ENCODE measurements around the gene ZMIZ1. TPM values are rescaled to one million over a fixed set of nuclear protein-coding genes. Genes with fewer than 3 reads are reported as not detected.

The ZMIZ1 gene
- total RNA-seq, 2 donors from 2014 or later: 32.9 to 82.6 TPM

DNA sequence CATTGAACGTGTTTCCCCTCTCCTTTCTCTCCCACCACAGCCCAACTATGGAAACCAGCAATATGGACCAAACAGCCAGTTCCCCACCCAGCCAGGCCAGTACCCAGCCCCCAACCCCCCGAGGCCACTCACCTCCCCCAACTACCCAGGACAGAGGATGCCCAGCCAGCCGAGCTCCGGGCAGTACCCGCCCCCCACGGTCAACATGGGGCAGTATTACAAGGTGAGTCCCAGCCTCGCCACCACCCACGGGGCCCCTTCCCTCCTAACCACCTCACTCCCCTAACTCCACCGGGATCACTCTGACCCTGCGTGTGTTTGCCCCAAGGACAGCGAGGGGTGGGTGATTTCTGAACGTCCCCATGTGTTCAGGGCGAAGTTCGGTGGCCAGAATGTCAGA lies 227.7 kb downstream of the ZMIZ1 start:
- peaks cover 82% of the 10 kb centered on the region for H3K36me3 Mint-ChIP-seq (ENCODE audit: low read depth)
- no peak for ATAC-seq (replicated peaks)
- peaks cover 12% of the 10 kb centered on the region for H3K4me1 Mint-ChIP-seq
- peak overlapping the region; percentile 11 for H3K27ac Mint-ChIP-seq
- H3K9me3 Mint-ChIP-seq: no peaks in the 10 kb centered on the region
- H3K4me3 Mint-ChIP-seq: no peak overlapping the region
- H3K27me3 Mint-ChIP-seq: no peaks in the 10 kb centered on the region

DNA sequence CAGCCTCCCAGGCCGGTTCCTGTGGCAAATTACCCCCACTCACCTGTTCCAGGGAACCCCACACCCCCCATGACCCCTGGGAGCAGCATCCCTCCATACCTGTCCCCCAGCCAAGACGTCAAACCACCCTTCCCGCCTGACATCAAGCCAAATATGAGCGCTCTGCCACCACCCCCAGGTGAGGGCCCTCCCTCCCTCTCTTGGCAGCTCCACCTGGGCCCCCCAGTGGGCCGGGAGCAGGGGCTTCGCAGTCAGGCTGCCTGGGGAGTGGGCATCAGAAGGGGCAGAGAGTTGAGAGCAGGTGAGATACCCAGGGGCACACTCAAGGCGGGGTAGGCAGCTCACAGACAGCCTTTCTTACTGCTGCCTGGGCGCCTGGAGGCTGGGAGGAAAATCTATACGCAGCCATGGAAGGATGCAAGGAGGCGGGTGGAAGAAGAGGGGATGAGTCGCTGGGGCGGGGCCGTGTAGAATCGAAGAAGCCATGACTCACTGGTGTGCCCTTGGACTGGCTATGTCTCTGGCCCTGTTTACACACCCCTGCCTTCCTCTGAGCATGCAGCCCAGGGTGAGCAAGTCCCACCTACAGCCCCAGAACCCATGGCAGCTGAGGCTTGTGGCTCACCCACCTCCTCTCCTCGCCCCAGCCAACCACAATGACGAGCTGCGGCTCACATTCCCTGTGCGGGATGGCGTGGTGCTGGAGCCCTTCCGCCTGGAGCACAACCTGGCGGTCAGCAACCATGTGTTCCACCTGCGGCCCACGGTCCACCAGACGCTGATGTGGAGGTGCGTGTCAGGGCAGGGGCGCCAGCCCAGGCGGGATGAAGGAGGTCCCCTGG lies 229.9 kb downstream of the ZMIZ1 start:
- no peaks in the 10 kb centered on the region for H3K9me3 Mint-ChIP-seq
- H3K4me3 Mint-ChIP-seq: no peak overlapping the region
- ATAC-seq (replicated peaks): peak; percentile 95

DNA sequence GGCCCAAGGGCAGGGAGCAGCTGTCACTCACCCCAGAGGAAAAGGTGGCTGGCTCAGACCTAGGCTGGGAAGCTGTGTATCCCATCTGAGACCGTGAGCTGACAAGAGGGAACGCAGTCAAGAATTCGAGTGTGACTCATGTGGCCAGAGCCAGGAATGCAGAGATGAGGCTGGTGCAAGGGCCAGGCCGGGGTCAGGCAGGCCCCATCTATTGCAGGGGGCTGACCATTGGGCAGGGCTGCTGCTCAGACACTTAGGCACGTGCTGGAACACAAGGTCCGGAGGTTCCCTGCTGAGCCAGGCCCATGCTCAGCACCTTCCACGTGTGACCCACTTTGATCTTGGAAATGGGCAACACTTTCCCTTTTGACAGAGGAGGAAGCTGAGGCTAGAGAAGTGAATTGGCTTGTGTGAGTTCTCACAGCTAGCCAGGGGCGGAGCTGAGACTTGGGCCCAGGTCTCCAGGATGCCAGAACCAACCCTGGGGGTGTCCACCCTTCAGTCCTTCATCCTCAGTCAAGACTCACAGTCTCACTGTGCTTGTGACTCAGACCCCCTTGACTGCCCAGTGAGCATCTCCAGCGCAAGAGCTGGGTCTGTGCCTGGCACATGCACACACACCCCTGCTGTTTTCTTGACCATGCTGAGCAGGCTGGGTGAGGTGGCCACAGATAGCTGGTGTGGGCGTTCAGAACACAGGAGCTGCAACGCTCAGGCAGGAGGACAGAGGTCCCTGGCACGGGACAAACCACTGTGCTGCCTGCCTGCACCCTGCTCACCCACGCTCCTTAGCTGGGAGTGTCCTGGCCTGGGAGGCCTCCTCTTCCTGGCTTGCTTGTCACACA lies 230.9 kb downstream of the ZMIZ1 start:
- H3K9me3 Mint-ChIP-seq: no peaks in the 10 kb centered on the region
- peak overlapping the region; percentile 50 for H3K27ac Mint-ChIP-seq
- no peak for ATAC-seq (replicated peaks)
- no peak overlapping the region for H3K4me3 Mint-ChIP-seq
- peaks cover 95% of the 10 kb centered on the region for H3K36me3 Mint-ChIP-seq (ENCODE audit: low read depth)
- H3K4me1 Mint-ChIP-seq: peaks cover 7% of the 10 kb centered on the region
- H3K27me3 Mint-ChIP-seq: no peaks in the 10 kb centered on the region

More for the DNA sequence above, 229.9 kb downstream of the ZMIZ1 start:
- Mint-ChIP-seq H3K36me3 (ENCODE audit: low read depth) (peaks cover 95% of the 10 kb centered on the region), H3K4me1 (peaks cover 12% of the 10 kb centered on the region), H3K27ac (peak overlapping the region; percentile 46), H3K27me3 (no peaks in the 10 kb centered on the region)

DNA sequence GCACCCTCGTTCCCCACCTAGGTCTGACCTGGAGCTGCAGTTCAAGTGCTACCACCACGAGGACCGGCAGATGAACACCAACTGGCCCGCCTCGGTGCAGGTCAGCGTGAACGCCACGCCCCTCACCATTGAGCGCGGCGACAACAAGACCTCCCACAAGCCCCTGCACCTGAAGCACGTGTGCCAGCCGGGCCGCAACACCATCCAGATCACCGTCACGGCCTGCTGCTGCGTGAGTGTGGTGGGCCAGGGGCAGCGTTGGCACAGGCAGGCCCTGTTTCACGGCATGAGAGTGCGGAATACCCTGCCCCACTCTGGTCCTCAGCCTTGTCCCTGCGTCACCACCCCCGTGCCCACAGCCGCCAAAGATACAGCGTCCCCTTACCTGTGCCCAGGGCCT lies 231.9 kb downstream of the ZMIZ1 start:
- no peaks in the 10 kb centered on the region for H3K9me3 Mint-ChIP-seq
- H3K4me1 Mint-ChIP-seq: peaks cover 2% of the 10 kb centered on the region
- peak overlapping the region; percentile 1 for H3K27ac Mint-ChIP-seq
- no peak overlapping the region for H3K4me3 Mint-ChIP-seq
- H3K36me3 Mint-ChIP-seq (ENCODE audit: low read depth): peaks cover 95% of the 10 kb centered on the region
- no peak for ATAC-seq (replicated peaks)
- H3K27me3 Mint-ChIP-seq: no peaks in the 10 kb centered on the region

DNA sequence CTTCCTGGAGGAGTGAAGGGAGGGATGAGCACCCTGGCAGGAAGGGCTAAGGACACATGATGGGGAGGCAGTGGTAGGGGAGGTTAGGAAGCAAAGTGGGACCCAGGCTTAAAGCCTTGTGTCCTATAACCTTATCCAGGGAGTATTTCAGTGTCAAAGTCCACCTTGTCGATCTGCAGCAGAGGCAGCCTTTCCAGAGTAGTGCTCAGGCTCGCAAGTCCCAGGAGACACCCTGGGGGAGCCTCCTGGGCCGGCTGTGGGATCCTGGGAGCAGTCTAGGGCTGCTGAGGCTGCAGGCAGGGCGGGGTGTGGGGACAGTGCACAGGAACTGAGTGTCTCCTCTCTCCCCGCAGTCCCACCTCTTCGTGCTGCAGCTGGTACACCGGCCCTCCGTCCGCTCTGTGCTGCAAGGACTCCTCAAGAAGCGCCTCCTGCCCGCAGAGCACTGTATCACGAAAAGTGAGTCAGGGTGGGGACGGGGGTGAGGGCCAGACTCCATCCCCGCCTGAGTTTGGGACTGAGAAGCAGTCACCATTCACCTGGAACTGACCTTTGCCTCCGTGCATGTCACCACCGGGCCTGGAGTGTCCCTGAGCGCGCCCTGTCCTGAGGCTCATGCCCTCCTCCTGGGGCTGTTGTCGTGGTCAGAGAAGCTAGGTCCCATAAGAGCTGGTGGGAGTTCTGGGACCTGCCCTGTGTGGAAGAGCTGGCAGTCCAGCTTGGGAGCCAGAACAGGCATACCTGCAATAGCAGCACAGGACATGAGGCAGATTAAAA lies 233.2 kb downstream of the ZMIZ1 start:
- Mint-ChIP-seq H3K4me1 (no peaks in the 10 kb centered on the region), H3K27ac (peak overlapping the region; percentile 1), H3K27me3 (no peaks in the 10 kb centered on the region)

DNA sequence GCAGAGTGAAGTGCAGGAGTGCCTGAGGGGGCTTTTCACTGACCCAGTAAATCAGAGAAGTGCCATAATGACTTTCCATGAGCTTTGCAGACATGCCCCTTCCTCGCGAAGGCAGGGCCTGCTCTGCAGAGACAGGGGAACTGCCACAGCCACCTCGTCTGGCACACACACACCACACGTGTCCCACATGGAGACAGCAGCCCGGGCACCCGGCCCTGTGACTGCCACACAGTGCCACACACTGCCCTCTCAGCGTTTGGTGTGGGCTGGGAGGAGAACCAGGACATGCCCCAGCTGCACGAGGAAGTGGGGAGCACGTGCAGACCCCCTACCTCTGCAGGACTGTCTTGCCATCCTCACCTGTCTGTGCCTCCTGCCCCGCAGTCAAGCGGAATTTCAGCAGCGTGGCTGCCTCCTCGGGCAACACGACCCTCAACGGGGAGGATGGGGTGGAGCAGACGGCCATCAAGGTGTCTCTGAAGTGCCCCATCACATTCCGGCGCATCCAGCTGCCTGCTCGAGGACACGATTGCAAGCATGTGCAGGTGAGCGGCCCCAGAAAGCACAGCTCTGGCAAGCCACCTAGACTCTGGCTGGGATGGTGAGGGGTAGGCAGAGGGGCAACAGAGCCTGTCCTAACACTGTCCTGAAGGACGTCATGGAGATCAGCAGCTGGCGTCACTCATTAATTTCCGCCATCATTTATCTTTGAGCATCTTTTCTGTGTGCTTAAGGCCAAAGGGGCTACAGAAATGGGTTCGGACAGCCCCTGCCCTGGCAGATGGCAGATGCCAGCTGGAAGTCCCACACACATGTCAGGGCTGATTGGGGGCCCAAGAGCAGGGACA lies 235.1 kb downstream of the ZMIZ1 start:
- peak overlapping the region; percentile 66 for H3K27ac Mint-ChIP-seq
- no peak for ATAC-seq (replicated peaks)
- peaks cover 94% of the 10 kb centered on the region for H3K36me3 Mint-ChIP-seq (ENCODE audit: low read depth)
- H3K9me3 Mint-ChIP-seq: no peaks in the 10 kb centered on the region
- H3K4me1 Mint-ChIP-seq: peaks cover 5% of the 10 kb centered on the region
- H3K27me3 Mint-ChIP-seq: no peaks in the 10 kb centered on the region
- H3K4me3 Mint-ChIP-seq: no peak overlapping the region

More for the DNA sequence above, 233.2 kb downstream of the ZMIZ1 start:
- no peak for ATAC-seq (replicated peaks)
- Mint-ChIP-seq H3K4me3 (no peak overlapping the region), H3K36me3 (ENCODE audit: low read depth) (peaks cover 95% of the 10 kb centered on the region), H3K9me3 (no peaks in the 10 kb centered on the region)

DNA sequence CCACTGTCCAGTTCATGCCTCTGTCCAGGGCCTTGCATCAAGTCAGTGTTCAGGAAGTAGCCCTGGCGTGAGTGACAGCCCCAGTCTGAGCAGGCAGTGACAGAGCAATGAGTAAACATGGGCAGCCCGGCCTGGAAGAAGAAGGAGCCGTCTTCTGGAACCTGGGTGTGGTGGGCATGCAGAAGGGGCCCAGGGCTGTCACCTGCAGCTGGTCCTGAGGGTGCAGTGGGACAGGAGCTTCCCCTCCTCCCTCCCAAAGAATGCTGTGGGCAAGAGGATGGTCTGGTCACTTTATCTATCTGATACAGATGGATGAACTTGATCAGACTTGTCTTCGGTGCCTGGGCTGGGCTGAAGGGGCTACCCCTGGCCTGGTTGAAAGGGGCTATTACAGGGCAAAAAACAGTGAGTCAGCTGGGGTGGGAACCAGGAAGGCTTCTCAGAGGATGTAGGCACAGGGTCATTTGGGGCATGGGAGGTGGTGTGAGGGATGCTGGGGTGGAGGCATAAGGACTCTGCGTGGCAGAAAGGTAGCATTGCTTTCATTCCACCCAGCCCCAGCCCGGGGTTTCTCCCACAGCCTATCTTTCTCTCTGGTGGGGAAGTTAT lies 235.8 kb downstream of the ZMIZ1 start:
- no peaks in the 10 kb centered on the region for H3K27me3 Mint-ChIP-seq
- no peak overlapping the region for H3K4me3 Mint-ChIP-seq
- peak overlapping the region; percentile 66 for H3K27ac Mint-ChIP-seq
- H3K36me3 Mint-ChIP-seq (ENCODE audit: low read depth): peaks cover 94% of the 10 kb centered on the region
- H3K4me1 Mint-ChIP-seq: peaks cover 5% of the 10 kb centered on the region
- H3K9me3 Mint-ChIP-seq: no peaks in the 10 kb centered on the region
- no peak for ATAC-seq (replicated peaks)

DNA sequence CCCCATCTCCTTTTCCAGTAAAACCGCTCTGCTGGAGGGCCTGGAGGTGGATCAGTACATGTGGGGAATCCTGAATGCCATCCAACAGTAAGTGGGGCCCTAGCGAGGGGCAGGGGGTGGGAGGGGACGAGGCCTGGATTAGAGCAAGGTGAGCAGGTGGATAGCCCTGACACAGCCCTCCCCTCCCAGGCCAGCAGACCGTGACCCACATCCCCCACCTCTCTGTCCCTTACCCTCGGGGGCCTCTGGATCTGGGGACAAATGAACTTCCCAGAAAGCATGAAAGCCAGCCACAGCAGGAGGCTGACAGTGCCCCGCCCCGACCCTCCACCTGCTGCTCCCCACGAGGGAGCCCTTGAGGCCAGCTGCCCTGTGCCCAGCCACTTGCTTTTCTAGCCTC lies 236.7 kb downstream of the ZMIZ1 start:
- Mint-ChIP-seq H3K36me3 (ENCODE audit: low read depth) (peaks cover 89% of the 10 kb centered on the region), H3K27ac (no peak overlapping the region), H3K9me3 (no peaks in the 10 kb centered on the region), H3K27me3 (no peaks in the 10 kb centered on the region), H3K4me3 (no peak overlapping the region), H3K4me1 (peaks cover 5% of the 10 kb centered on the region)
- no peak for ATAC-seq (replicated peaks)

DNA sequence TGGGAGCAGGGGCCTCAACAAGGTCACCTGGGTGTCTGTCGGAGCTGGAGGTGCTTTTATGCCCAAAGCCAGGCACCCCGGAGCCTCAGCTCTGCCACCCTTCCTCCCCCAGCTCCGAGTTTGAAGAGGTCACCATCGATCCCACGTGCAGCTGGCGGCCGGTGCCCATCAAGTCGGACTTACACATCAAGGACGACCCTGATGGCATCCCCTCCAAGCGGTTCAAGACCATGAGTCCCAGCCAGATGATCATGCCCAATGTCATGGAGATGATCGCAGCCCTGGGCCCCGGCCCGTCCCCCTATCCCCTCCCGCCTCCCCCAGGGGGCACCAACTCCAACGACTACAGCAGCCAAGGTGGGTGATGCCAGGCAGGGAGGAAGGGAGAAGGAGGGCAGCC lies 237.2 kb downstream of the ZMIZ1 start:
- Mint-ChIP-seq H3K4me1 (peaks cover 5% of the 10 kb centered on the region), H3K27me3 (no peaks in the 10 kb centered on the region), H3K36me3 (ENCODE audit: low read depth) (peaks cover 88% of the 10 kb centered on the region)

DNA sequence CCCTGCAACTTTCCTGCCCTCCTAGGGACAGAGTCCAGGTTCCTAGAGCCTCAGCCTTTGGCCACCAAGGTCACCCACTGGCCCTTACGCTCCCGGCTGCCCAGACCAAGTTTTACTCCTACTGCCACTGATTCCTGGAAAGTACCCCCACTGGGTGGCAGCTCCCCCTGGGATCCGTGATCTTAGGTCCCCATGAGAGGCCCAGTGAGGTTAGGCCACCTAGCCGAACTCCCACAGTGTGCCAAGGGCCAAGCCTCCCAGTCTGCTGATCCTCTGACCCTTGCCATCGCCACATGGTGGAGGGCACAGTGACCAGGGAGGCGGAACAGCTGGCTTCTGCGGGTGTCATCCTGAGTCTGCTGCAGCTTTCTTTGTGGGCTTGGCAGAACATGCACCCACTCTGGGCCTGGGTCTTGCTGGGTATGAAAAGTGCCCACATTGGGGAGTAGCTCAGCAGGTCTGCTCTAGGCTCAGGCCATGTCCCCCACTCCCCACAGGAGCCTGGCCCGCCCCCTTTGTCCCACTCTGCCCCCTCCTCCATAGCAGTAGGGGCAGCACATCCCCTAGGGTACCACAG lies 238.0 kb downstream of the ZMIZ1 start:
- ATAC-seq (replicated peaks): no peak
- Mint-ChIP-seq H3K36me3 (ENCODE audit: low read depth) (peaks cover 81% of the 10 kb centered on the region), H3K27ac (no peak overlapping the region), H3K9me3 (no peaks in the 10 kb centered on the region), H3K4me1 (peaks cover 5% of the 10 kb centered on the region), H3K27me3 (no peaks in the 10 kb centered on the region), H3K4me3 (no peak overlapping the region)

More for the DNA sequence above, 237.2 kb downstream of the ZMIZ1 start:
- H3K4me3 Mint-ChIP-seq: no peak overlapping the region
- no peaks in the 10 kb centered on the region for H3K9me3 Mint-ChIP-seq
- ATAC-seq (replicated peaks): no peak
- no peak overlapping the region for H3K27ac Mint-ChIP-seq

DNA sequence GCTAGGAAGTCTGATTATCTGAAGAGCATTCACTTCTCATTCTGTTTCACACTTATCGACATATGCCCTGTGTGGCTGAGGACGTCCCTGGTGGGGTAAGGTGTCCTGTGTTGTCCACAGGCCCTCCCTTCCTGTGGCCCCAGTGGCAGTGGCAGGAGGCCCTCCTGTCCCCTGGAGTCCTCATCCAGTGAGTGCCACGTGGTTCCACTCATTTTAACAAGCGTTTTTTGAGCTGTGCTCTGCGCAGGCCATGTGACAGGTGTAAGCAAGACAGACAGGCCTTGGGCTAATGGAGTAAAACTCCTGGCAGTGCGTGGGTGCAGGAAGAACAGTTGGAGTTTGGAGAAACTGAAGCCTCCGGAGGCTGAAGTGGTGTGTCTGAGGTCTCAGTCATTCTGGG lies 239.2 kb downstream of the ZMIZ1 start:
- peaks cover 78% of the 10 kb centered on the region for H3K36me3 Mint-ChIP-seq (ENCODE audit: low read depth)
- H3K27me3 Mint-ChIP-seq: no peaks in the 10 kb centered on the region
- no peaks in the 10 kb centered on the region for H3K9me3 Mint-ChIP-seq
- H3K4me1 Mint-ChIP-seq: peaks cover 5% of the 10 kb centered on the region
- no peak overlapping the region for H3K4me3 Mint-ChIP-seq
- ATAC-seq (replicated peaks): no peak
- H3K27ac Mint-ChIP-seq: peak overlapping the region; percentile 31

DNA sequence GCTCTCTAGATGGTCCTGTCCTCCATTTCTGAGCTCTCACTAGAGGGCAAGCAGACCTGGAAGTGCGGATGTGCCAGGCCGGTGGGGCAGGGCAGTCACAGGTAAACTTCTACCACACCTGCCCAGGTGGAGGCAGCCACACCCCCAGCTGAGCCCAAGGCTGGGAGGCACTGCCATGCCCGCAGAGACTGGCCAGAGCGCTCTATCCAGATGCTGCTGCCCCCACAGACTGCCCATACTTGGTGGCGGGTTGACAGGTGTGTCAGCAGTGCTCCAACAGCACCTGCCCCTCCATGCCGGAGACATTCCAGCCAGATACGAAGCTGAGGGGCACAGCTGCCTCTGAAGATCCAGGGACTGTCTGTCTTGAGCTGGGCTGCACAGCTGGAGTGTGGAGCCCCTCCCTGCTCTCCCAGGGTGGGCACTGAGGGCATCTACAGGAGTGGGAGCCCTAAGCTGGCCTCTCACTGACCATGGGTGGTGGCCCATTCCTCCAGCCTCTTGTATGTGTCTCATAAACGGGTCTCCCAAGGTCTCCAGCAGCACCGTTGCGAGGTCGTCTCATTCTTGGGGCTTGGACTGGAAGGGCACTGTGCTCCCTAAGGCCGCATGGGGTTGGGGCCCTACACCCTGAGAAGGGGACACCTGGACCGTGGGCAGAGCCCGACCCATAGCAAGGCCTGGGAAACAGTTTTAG lies 240.4 kb downstream of the ZMIZ1 start:
- peak overlapping the region; percentile 59 for H3K27ac Mint-ChIP-seq
- peaks cover 5% of the 10 kb centered on the region for H3K4me1 Mint-ChIP-seq
- H3K36me3 Mint-ChIP-seq (ENCODE audit: low read depth): peaks cover 71% of the 10 kb centered on the region
- no peak overlapping the region for H3K4me3 Mint-ChIP-seq
- no peak for ATAC-seq (replicated peaks)
- H3K27me3 Mint-ChIP-seq: no peaks in the 10 kb centered on the region
- no peaks in the 10 kb centered on the region for H3K9me3 Mint-ChIP-seq
